Activated naive CD4-positive, alpha-beta T cell treated with Interleukin-2 at 50 U/mL for 16 hours (primary cell): ENCODE results near the gene LMF1.
"Not testable (repeated sequence)": the region's sequence is repeated elsewhere in the genome, so short reads cannot be mapped to it uniquely, and the experiment has no call there.

Experiments
- DNase-seq: peaks from one replicate; pipeline ENCODE4 v3.0.0-alpha.2; 2020

The LMF1 gene

DNA sequence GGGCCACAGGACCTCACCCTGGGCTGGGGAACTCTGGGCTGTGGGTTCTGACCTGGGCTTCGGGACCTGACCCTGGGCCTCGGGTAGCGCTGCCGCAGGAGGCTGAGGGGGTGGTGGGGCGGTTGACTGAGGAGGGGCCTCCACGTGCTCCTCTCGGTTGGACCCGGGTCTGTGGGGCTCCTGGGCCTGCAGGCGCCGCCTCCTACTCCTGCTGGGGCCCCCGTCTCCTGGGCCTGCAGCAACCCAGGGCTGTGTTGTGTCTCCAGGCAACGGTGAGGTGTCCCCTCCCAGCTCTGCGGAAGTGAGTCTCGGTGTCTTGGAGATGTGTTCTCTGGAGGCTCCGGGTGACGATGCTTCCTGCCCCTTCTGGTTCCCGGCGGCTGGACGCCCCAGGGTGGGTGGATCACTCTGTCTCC, 128.7 kb downstream of the LMF1 start:
- DNase-seq = no peak

DNA sequence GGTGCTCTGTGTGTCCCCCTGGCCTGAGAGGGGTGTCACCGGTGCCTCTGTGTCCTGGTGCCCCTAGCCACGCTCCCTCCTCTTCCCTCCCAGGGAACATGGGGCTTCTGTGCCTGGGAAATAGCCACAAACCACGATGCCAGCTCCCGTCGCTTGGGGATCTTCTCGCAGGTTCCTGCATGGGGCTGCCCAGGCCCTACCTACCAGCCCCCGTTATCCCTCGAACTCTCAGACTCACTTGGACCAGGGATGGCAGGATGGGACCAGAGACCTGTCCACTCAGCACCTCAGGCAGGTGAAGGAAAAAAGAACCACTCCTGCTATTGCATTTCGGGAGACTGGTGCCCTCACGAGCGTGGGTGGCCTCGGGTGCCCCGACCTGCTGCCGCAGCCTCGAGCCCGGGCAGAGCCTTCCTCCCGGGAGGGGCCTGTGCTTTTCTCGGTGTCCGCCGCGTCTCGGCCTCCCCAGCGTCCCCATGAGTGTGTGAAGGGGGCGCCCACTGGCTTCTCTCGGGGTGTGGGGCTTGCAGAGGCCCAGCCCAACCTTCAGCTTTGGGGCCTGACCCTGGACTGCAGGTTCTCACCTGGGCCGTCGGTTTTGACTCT, 129.2 kb downstream of the LMF1 start:
- DNase-seq = no peak

DNA sequence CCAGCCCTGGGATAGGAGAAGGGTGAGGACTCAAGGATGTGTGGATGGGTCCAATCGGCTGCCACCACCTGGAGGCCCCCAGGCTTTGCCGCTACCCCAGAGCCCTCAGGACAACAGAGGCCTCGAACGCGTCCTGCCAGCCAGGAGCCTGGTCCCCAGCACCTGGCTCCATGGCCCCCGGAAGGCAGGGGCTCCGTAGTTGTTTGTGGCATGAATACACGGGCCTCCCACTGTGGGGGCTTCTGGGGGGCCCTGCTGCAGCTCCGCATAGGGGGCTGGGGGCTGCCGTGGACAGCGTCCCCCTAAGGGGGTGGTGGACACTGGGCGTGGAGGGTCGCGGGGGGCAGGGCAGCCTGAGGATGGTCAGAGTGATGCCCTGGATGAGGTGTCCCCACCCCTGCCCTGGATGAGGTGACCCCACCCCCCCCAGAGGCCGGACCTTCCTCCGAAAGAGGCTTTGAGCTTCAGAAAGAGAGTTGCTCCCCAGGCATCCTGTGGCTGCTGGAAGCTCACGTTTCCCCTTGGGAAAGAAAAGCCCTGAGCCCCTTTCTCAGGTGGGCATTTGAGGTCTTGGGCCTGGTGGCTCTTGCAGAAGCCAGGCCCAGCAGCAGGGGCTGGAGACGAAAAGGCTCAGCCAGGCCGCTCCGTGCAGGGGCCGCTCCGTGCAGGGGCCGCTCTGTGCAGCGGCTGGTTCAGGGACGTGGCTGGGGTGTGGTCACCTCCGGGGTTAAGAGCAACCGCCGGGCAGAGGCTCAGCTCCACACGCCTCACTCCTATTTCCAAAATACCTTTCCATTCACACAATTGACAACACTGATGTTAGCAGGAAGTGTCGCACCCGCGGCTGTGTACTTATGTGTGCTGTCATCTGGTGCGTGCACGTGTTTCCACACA, 130.0 kb downstream of the LMF1 start:
- DNase-seq = no peak

DNA sequence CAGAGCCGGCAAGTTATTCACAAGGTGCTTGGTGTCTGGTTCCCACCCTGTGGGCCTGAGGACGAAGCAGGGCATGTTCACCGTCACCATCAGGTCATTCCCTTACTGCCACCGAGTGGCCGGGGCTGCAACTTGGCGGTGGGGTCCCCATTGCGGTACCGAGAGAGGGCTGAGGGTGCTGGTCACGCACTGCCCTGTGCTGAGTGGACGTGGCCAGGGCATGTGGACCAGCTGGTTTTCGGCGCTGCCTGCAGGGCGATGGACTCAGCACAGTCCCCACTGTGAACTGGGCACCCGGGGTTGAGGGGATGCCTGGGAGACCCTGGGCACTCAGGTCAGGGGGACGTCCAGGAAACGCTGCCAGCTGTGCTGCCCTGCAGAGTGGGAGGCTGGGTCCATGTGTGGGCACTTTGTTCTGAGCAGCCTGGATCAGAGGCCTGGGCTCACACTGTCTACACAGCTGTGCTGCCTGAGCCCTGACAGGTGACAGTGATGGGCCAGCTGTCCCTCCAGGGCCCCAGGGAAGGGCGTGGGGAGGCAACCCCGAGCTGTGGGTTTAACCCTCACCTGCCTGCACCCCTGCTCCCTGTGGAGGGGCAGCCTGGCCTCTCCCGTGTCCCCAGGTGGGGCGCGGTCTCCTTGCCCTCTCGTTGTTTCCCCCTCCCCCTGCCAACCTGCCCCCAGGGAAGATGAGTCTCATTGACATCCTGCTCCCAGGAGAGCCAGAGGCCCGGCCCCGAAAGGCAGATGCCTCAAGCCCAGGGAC, 131.0 kb downstream of the LMF1 start:
- no peak for DNase-seq

DNA sequence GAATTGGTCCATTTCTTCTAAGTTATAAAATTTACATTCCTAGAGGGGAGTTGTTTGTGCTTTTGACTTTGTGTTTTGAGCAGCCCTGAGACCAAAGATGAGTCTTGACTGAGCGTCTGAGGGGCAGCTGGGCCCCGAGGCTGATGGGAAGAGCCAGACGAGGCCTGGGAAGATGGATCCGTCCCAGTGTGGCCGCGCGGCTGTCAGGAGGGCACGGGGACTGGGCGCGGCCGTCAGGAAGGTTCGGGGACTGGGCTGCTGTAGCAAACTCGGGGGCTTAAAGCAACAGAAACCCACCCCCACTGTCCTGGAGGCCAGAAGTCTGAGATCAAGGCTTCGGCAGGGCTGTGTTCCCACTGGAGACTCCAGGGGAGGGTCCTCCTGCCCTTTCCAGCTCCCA, 132.0 kb downstream of the LMF1 start:
- DNase-seq = no peak

DNA sequence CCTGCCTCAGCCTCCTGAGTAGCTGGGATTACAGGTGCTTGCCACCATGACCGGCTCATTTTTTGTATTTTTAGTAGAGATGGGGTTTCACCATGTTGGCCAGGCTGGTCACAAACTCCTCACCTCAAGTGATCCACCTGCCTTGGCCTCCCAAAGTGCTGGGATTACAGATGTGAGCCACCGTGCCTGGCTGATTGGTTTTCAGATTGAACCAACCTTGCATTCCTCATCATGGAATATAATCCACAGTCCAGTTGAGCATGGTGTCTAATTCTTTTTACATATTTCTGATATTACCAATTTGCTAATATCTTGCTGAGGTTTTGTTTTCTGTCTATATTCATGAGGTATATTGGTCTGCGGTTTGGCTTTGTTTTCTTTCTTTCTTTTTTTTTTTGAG, 134.0 kb downstream of the LMF1 start:
- not testable (repeated sequence) for DNase-seq

DNA sequence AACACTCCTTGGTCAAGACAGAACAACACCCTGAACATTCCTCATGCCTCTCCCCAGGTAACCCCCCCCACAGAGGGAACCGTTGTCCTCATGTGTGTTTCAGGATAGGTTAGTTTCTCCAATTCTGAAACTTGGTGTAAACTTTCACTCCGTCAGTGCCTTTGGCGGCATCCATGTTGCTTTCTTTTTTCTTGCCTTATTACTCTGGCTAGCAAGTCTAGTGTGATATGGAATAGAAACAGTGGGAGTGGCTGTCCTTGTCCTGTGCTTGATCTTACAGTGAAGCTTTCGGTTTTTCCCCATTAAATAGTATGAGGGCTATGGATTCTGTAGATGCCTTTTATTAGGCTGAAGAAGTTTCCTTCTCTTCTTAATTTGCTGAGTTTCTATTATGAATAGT, 134.6 kb downstream of the LMF1 start:
- DNase-seq = no peak

DNA sequence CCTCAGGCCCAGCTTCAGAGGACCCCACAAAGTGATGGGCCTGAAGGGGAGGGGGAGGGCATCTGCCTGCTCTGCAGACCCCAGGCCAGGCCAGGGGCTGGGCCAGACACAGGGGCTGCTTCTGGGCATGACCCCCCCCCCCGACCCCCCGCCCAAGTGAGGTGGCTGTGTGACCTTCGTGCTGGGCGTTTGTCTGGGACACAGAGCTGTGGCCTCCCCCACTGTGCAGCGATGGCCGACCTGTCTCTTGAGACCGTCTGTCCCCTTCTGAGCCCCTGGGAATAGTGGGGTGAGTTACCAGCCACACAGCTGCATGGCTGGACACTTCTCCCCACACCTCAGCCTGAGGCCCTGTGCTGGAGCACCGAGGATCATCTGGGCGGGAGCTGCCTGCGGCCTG, 135.4 kb downstream of the LMF1 start:
- no peak for DNase-seq

DNA sequence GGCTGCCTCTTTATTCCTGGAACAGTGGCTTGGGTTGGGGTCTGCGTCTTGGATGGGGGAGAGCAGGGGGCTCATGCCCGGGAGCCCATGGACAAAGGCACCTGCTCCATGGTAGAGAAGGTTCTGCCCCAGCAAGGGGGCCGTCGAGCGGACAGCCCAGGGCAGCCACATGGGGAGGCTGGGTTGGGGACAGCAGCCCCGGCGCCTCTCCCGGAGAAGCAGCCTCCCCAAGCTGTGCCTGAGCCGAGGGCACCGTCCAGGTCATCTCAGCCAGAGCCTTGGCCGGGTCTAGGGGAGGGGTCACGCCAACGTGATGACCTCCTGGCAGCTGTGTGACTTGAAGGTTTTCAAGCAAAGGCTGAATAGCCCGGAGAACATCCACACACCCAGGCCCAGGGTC, 137.4 kb downstream of the LMF1 start:
- no peak for DNase-seq

DNA sequence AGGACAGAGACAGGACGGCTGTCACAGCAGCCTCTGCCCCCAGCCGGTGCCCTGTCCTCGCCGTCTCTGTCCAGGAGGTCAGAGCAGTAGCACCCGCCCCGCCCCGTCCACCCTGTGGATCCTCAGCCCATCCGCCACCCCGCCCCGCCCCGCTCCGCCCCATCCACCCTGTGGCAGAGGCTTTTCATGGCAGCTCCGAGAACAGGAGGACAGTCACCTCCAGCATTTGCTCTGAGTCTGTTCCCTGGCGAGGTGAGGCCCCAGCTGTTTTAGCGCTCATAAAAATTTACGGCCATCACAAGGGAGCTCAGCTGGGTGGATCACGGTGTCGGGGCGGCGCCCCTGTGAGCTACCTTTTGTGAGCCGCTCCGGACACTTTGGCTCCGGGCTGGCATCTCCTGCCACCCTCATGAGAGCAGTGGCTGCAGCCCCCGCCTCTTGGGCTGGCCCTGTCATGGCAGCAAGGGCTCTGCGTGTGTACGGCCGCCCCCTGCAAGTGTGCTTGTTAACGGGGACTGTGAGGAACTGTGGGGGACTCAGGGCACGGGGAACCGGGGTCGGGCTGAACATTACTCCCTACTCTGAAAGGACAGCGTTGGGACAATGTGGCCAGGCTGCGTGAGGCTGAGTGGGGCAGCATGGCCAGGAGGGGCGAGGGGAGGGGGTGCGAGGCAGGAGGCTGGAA, 138.0 kb downstream of the LMF1 start:
- DNase-seq = no peak

DNA sequence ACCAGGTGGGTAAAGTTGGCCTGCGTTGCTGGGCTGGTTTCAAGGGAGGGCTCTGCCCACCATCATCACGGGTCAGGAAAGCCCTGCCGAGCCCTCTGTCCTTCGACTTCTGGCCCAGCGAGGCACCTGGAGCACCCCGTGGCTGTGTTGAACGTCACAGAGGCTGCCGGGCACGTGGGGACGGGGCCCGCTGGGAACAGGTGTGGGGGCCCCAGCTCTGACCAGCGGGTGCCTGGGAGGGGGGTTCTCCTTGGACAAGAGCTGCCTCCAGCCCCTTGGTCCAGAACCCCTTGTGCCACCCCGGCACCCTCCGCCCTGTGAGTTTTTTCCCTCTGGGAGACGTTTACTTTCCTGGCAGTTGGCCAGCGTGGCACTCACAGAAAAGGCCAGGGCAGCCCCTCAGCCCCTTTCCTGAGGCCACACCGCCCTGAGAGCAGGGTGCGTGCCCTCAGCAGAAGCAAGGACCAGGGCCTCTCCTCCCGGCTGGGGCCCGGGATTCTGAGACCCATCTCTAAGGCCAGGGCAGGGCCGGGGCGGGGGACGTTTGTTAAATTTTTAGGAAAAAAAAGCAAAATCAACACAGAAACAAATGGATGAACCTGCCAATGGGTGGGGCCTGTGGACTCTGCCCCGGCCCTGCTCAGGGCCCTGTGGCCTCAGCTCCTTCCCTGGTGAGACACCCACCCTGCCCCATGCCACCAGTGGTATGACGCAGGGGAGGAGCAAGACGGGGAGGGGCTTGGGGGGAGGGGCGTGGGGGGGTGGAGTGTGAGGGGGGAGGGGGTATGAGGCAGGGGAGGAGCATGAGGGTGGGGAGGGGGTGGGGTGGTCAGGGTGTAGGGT, 139.0 kb downstream of the LMF1 start:
- DNase-seq = no peak

DNA sequence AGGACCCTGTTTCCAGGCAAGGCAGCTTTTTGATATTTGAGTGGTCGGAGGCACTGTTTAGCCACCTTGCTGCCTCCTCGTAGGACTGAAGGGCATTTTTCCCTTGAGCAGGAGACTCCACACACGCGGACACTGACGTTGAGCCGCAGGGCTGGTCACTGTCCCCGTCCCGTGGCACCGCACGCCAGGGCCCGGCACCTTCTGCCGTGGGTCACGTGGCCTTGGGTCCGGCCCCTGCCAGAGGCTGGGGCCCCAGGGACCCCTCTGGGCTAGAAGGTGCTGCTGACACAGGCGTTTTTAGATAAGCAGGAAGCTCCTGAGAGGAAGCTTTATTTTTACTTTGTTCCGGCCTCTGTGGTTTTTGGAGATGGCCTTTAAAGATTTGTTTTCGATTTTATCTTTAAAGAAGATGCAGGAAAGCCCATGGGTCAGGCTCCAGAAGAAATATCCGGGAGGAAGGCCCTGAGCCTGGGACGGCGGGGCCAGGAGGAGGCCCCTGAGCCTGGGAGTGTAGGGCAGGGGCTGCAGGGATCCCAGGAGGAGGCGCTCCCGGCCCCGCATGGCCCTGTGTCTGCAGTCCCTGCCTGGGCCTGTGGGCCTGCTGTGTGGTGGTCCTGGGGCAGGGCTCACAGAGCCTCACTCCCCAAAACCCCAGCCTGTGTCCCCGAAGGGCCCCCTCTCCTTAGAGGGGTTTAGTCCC, 139.8 kb downstream of the LMF1 start:
- DNase-seq = no peak

DNA sequence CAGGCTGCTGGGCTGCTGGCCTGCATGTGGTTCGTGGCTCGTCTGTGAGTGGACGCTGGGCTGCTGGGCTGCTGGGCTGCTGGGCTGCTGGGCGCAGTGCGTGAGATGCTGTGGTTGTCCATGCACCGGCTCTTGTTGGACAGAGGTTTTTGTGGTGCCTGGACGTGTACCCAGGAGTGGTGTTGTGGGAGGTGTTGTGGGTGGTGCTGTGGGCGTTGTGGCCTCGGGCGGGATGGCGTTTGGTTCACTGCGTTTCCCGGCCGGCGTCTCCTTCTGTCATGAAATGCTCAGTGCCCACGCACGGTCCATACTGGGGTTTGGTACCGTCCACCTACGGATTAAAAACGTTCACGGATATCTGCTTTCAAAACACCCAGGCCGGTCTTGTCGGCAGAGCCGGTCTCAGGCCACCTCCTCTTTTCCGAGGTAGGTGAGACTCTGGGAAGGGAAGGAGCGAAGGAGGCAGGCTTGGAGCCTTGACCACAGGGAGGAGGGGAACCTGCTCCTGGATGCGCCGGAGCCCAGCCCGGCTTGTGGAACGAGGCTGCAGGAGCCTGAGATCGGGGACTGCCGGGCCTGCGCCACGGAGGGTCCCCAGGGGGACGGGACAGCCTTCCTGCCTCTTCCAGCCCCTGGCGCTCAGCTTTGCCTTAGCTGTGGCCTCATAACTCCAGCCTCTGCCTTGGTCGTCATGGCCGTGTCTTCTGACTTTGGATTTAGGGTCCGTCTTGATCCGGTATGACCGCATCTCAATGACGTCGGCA, 140.5 kb downstream of the LMF1 start:
- DNase-seq = no peak

DNA sequence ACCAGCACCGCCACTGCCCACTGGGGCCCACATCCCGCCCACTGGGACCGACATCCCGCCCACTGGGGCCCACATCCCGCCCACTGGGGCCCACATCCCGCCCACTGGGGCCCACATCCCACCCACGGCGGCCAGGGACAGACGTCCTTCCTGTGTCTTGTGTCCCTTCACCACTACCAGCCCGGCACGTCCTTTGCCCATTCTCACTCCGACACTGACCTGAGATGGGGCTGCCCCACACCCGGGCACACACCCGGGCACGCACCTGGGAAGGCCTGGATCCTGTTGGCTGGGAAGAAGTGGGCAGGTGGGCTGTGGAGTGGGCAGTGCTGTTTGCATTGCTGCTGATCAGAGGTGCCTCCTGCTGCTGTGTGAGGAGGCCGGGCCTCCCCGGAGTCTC, 141.9 kb downstream of the LMF1 start:
- no peak for DNase-seq

DNA sequence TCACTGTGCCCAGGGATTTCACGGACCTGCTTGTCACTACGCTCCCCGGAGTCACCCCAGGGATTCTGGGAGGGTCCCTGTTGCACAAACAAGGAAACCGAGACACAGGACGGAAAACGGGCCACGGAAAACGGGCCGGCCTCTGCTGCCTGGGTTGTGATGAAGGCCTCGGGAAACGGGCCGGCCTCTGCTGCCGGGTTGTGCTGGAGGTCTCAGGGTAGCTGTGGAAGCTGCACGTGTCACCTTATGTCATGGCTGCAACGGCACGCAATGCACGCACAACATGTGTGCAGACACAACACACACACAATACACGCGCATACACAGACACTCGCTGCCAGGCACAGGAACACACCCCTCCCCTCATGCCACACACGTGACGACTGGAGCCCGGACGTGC, 143.3 kb downstream of the LMF1 start:
- DNase-seq = no peak

DNA sequence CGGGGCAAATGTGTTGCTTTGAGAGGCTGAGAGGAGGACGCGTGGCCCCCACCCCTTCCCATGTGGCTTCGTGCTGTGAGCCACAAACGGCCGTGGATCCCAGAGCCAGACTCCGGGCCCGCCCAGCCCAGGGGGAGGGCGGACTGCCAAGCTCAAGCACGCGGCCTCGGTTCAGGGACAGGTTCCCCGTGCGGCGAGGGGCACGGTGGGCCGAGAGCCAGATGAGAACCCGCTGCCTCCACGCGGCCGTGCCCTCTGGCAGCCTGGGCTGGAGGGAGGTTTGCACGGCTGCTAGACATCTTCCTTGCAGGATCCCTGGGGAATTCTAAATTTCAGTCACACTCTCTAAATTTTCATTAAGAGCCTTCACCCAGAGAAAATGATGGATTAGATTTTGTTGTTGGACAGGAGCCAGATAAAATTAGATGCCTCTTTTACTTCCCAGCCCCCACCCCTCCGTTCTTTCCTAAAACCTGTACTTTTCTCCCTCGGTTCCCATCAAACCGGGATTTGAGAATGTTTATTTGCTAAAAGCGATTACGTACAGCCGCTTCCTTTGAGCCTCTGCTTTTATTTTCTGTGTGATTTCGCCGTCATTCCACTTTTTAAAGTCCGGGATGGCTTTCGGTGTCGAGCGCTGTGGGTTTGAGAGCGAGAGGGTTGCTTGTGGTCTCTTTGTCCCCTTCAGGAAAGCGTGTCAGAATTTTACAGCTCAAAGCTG, 145.3 kb downstream of the LMF1 start:
- DNase-seq = no peak

DNA sequence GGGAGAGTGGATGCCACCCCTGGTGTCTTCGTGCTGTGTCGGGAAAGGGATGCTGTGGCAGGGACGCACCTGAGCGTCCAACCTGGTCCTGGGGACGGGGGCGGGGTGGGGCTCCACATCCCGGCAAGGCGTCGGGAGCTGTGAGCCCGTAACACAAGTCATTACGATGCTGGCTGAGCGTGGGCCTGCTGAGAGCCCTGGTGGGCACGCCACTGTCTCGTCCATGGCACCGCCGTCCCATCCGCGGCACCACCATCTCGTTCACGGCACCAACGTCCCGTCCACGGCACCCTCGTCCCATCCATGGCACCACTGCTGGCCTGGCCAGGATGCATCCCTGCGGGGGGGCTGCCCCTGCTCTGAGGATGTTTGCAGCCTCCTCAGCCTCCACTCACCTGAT, 146.2 kb downstream of the LMF1 start:
- DNase-seq = no peak

DNA sequence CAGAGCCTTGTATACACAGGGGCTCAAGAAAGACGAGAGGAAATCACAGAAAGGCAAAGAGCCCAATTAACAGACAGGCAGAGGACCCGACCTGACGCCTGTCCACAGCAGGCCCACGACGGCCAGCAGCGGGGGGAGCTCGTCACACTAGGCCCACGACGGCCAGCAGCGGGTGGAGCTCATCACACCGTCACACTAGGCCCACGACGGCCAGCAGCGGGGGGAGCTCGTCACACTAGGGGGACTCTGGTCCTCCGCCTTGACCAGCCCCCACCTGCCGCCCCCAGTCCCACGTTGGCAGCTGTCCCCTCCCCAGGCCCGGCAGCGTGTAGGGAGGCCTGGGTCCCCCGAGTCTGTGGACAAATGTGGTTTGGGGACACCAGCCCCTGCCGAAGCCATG, 146.6 kb downstream of the LMF1 start:
- DNase-seq = no peak

DNA sequence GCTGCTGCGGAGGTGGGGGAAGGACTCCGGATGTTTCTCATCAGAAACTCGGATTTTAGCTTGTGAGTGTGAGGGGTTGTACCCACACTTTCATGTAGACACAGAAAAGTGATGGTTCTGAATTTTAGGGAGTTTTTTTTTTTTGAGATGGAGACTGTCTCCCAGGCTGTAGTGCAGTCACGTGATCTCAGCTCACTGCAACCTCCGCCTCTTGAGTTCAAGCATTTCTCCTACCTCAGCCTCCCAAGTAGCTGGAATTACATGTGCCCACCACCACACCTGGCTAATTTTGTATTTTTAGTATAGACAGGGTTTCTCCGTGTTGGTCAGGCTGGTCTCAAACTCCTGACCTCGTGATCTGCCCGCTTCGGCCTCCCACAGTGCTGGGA, 147.9 kb downstream of the LMF1 start:
- no peak for DNase-seq
